DND-41 (cell line): ENCODE data around the gene ANO6.

Source experiments
- ATAC-seq: fragments of 200-7000 bp; cut with Tn5 transposase; 3 replicates; pipeline ENCODE4 v1.9.1; 2021; ENCODE audit warnings: low read depth; ENCODE audit not compliant: insufficient read depth
- DNase-seq: peaks from one replicate; pipeline ENCODE4 v3.0.0-alpha.2; 2020
- H2AFZ ChIP-seq: 2 replicates; pipeline ENCODE4 v1.6.0; 2012; ENCODE audit warnings: low read depth, low read length
- H3K27ac ChIP-seq: 2 replicates; pipeline ENCODE4 v1.5.1; 2012; ENCODE audit warnings: low read length, inconsistent platforms
- H3K27me3 ChIP-seq: fragments of 200-600 bp; sonication (generic); 2 replicates; pipeline ENCODE4 v1.6.0; 2012; ENCODE audit warnings: low read length, mild to moderate bottlenecking, inconsistent platforms; ENCODE audit not compliant: insufficient read depth, poor library complexity
- H3K36me3 ChIP-seq: 2 replicates; pipeline ENCODE4 v1.5.1; 2012; ENCODE audit warnings: low read length, inconsistent platforms; ENCODE audit not compliant: insufficient read depth
- H3K4me1 ChIP-seq: 2 replicates; pipeline ENCODE4 v1.5.1; 2012; ENCODE audit warnings: mild to moderate bottlenecking, low read length; ENCODE audit not compliant: insufficient read depth
- H3K4me2 ChIP-seq: 2 replicates; pipeline ENCODE4 v1.6.0; 2012; ENCODE audit warnings: mild to moderate bottlenecking, moderate library complexity, low read length, inconsistent platforms; ENCODE audit not compliant: insufficient read depth
- H3K4me3 ChIP-seq, 2 experiments: fragments of 200-600 bp in 1 of 2; shearing (Covaris generic) in 1 of 2; 2 replicates each; pipeline ENCODE4 v1.5.1; 2012 to 2016; ENCODE audit warnings: inconsistent platforms in 2 of 2, low read length in 2 of 2, mild to moderate bottlenecking in 2 of 2, low read depth in 1 of 2, moderate library complexity in 1 of 2
- H3K79me2 ChIP-seq: 2 replicates; pipeline ENCODE4 v1.6.0; 2012; ENCODE audit warnings: low read length, inconsistent platforms; ENCODE audit not compliant: insufficient read depth
- H3K9ac ChIP-seq: 2 replicates; pipeline ENCODE4 v1.6.0; 2012; ENCODE audit warnings: low read depth, mild to moderate bottlenecking, inconsistent platforms, low read length, moderate library complexity
- H3K9me3 ChIP-seq: 2 replicates; pipeline ENCODE4 v1.5.1; 2012; ENCODE audit warnings: low read length, moderate library complexity, mild to moderate bottlenecking, inconsistent platforms; ENCODE audit not compliant: insufficient read depth, severe bottlenecking
- H4K20me1 ChIP-seq: 2 replicates; pipeline ENCODE4 v1.6.0; 2012; ENCODE audit warnings: low read length; ENCODE audit not compliant: insufficient read depth
- EZH2 ChIP-seq: IDR thresholded peaks from 3 replicates; pipeline ENCODE4 v1.6.1; 2012; ENCODE audit warnings: borderline replicate concordance, low read depth, mild to moderate bottlenecking, moderate library complexity, low read length, inconsistent platforms; ENCODE audit not compliant: severe bottlenecking
- TF ChIP-seq, protein P1 (sequence below): IDR thresholded peaks from 2 replicates; pipeline ENCODE4 v1.5.1; 2012; ENCODE audit warnings: borderline replicate concordance, low read length, moderate library complexity, mild to moderate bottlenecking; ENCODE audit not compliant: poor library complexity, severe bottlenecking; ENCODE audit errors: extremely low read depth

The ANO6 gene

DNA sequence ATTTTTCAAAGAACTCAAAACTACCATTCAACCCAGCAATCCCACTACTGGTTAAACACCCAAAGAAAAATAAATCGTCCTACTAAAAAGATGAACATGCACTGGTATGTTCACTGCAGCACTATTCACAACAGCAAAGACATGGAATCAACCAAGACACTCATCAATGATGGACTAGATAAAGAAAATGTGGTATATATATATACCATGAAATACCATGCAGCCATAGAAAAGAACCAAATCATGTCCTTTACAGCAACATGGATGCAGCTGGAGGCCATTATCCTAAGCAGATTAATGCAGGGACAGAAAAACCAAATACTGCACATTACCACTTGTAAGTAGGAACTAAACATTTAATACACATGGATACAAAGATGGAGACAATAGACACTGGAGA, 3.8 kb upstream of the ANO6 start:
- no peaks in the 10 kb centered on the region for H4K20me1 ChIP-seq
- H3K36me3 ChIP-seq, result no peaks in the 10 kb centered on the region; the same call in 1 of the 2 replicates
- peaks cover 10% of the 10 kb centered on the region for H3K4me1 ChIP-seq
- no peak overlapping the region for H2AFZ ChIP-seq
- H3K4me3 ChIP-seq, result no peak overlapping the region
- H3K79me2 ChIP-seq, result peaks cover 11% of the 10 kb centered on the region
- ATAC-seq (no peak), DNase-seq (no peak)
- H3K9me3 ChIP-seq, result no peaks in the 10 kb centered on the region
- no peaks in the 10 kb centered on the region for H3K27me3 ChIP-seq
- no peak overlapping the region for H3K27ac ChIP-seq
- H3K9ac ChIP-seq, result no peak overlapping the region
- H3K4me2 ChIP-seq, result no peak overlapping the region
- TF ChIP-seq, protein P1, sequence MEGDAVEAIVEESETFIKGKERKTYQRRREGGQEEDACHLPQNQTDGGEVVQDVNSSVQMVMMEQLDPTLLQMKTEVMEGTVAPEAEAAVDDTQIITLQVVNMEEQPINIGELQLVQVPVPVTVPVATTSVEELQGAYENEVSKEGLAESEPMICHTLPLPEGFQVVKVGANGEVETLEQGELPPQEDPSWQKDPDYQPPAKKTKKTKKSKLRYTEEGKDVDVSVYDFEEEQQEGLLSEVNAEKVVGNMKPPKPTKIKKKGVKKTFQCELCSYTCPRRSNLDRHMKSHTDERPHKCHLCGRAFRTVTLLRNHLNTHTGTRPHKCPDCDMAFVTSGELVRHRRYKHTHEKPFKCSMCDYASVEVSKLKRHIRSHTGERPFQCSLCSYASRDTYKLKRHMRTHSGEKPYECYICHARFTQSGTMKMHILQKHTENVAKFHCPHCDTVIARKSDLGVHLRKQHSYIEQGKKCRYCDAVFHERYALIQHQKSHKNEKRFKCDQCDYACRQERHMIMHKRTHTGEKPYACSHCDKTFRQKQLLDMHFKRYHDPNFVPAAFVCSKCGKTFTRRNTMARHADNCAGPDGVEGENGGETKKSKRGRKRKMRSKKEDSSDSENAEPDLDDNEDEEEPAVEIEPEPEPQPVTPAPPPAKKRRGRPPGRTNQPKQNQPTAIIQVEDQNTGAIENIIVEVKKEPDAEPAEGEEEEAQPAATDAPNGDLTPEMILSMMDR, result no peak
- TF ChIP-seq EZH2, result no peak

DNA sequence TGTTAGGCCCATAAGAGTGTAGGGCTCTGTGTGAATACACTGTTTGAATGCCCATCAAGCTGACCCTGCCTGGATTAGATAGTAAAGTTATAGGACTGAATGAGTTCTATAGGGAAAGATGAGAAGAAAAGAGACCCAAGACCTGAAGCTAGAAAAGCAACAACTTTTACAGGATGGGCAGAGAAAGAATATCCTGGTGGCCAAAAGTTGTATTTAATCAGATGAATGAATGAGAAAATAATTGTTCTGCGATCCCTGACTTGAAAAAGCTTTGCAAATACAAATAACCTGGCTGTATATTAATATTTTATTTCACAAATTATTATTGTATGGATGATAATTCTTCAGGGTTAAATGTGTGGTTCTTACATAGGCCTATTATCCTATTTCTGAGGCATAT, 2.8 kb upstream of the ANO6 start:
- Histone ChIP-seq H3K27ac (no peak overlapping the region), H3K79me2 (peaks cover 21% of the 10 kb centered on the region), H3K9ac (no peak overlapping the region), H3K4me3 (no peak overlapping the region), H3K36me3 (no peaks in the 10 kb centered on the region; the same call in 1 of the 2 replicates), H4K20me1 (no peaks in the 10 kb centered on the region), H3K4me2 (no peak overlapping the region), H3K27me3 (no peaks in the 10 kb centered on the region), H3K9me3 (no peaks in the 10 kb centered on the region), H2AFZ (no peak overlapping the region), H3K4me1 (peaks cover 17% of the 10 kb centered on the region)
- DNase-seq, result no peak
- ATAC-seq, result no peak
- TF ChIP-seq, protein P1, result no peak
- TF ChIP-seq EZH2, result no peak

DNA sequence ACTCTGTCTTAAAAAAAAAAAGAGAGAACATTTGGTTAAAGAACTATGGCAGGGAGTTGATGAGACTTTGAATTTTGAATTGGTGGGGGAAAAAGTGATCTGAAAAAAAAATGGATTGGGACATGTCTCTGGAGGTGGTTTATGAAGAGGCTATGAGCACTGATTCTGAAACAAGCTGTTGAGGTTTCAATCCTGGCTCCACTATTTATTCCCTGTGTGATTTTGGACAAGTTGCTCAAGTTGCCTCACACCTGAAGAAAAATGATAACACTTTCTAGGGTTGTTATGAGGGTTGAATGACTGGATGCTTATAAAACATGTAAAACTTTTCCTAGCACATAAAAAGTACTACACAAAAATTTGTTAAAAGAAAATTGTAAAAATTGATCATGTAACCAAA, 1.8 kb upstream of the ANO6 start:
- Histone ChIP-seq H3K36me3 (no peaks in the 10 kb centered on the region; the same call in 1 of the 2 replicates), H3K9ac (no peak overlapping the region), H3K4me2 (peak overlapping the region; percentile 73; the same call in 1 of the 2 replicates), H4K20me1 (no peaks in the 10 kb centered on the region; the same call in 1 of the 2 replicates), H3K27me3 (no peaks in the 10 kb centered on the region), H3K4me3 (no peak overlapping the region), H3K4me1 (peaks cover 27% of the 10 kb centered on the region), H3K79me2 (peaks cover 31% of the 10 kb centered on the region), H3K9me3 (no peaks in the 10 kb centered on the region), H2AFZ (peak overlapping the region; percentile 90; the same call in 1 of the 2 replicates), H3K27ac (no peak overlapping the region)
- TF ChIP-seq EZH2, result no peak
- TF ChIP-seq, protein P1, result no peak
- no peak for DNase-seq
- no peak for ATAC-seq
